NCI-H2029 treated with DMSO at 0.1 percent for 48 hours (cell line): ENCODE results near the gene SUPT7L.
"Not testable (repeated sequence)": the region's sequence is repeated elsewhere in the genome, so short reads cannot be mapped to it uniquely, and the experiment has no call there.

Experiments
- DNase-seq: peaks from one replicate; lab custom pipeline; 2025; lab: John Stamatoyannopoulos, UW

Gene SUPT7L

GRCh38 chr2:27685577-27685976 is 22.2 kb upstream of the SUPT7L start:
- no peak for DNase-seq

GRCh38 chr2:27685006-27685405 is 21.6 kb upstream of the SUPT7L start:
- not testable (repeated sequence) for DNase-seq

- peak; percentile 91 for DNase-seq
These were observed 20.1 kb upstream of the SUPT7L start for GRCh38 chr2:27683390-27684071.

GRCh38 chr2:27682334-27682771 is 18.9 kb upstream of the SUPT7L start:
- DNase-seq: not testable (repeated sequence)

- DNase-seq: no peak
These were observed 18.4 kb upstream of the SUPT7L start for GRCh38 chr2:27681841-27682240.

GRCh38 chr2:27680571-27680970 is 17.2 kb upstream of the SUPT7L start:
- DNase-seq: no peak

GRCh38 chr2:27672723-27673486 is 9.5 kb upstream of the SUPT7L start:
- DNase-seq: no peak

- no peak for DNase-seq
These were observed 7.8 kb upstream of the SUPT7L start for GRCh38 chr2:27671235-27671634.

- no peak for DNase-seq
These were observed 4.0 kb upstream of the SUPT7L start for GRCh38 chr2:27667446-27667845.

GRCh38 chr2:27664622-27665363 is 1.4 kb upstream of the SUPT7L start:
- no peak for DNase-seq

GRCh38 chr2:27664154-27664574 is 750 bp upstream of the SUPT7L start:
- DNase-seq: no peak

GRCh38 chr2:27661371-27661770 is 2.0 kb downstream of the SUPT7L start:
- DNase-seq: no peak

GRCh38 chr2:27655155-27655951 is 8.1 kb downstream of the SUPT7L start:
- DNase-seq: no peak

GRCh38 chr2:27653397-27653796 is 10.0 kb downstream of the SUPT7L start:
- DNase-seq: no peak

- DNase-seq: no peak
These were observed 10.6 kb downstream of the SUPT7L start for GRCh38 chr2:27652790-27653189.

- no peak for DNase-seq
These were observed 11.1 kb downstream of the SUPT7L start for GRCh38 chr2:27652341-27652740.

GRCh38 chr2:27651056-27651455 is 12.4 kb downstream of the SUPT7L start:
- no peak for DNase-seq

- DNase-seq: no peak
These were observed 15.7 kb downstream of the SUPT7L start for GRCh38 chr2:27647737-27648136.

GRCh38 chr2:27647289-27647688 is 16.1 kb downstream of the SUPT7L start:
- no peak for DNase-seq

- DNase-seq: no peak
These were observed 18.2 kb downstream of the SUPT7L start for GRCh38 chr2:27645197-27645596.

GRCh38 chr2:27640722-27641245 is 22.6 kb downstream of the SUPT7L start:
- no peak for DNase-seq

- DNase-seq: no peak
These were observed 24.7 kb downstream of the SUPT7L start for GRCh38 chr2:27638709-27639108.
